CD4-positive, CD25-positive, alpha-beta regulatory T cell (primary cell): Measurements from ENCODE around the gene GLB1L2. TPM values are rescaled to one million over a fixed set of nuclear protein-coding genes. Genes with fewer than 3 reads are reported as not detected.

Source experiments
- ATAC-seq, 2 donors: fragments of 150-1000 bp; cut with Tn5 transposase; one replicate each; pipeline ENCODE4 v1.10.0; 2021; ENCODE audit warnings: low read depth in 2 of 2, moderate number of reproducible peaks in 2 of 2, moderate library complexity in 1 of 2
- DNase-seq, 3 donors: peaks; one replicate each; pipeline versions ENCODE4 v3.0.0 to v3.0.0-alpha.2; 2012 to 2022; ENCODE audit warnings: mixed read lengths in 1 of 3
- H3K27ac ChIP-seq: one replicate; pipeline ENCODE4 v1.7.0; 2013; ENCODE audit warnings: mild to moderate bottlenecking, low read length; ENCODE audit not compliant: insufficient read depth, poor library complexity, severe bottlenecking
- H3K27me3 ChIP-seq: one replicate; pipeline ENCODE4 v1.7.0; 2013; ENCODE audit warnings: low read length; ENCODE audit not compliant: control insufficient read depth, insufficient read depth
- H3K36me3 ChIP-seq: one replicate; pipeline ENCODE4 v1.7.0; 2013; ENCODE audit warnings: mild to moderate bottlenecking, low read length, moderate library complexity; ENCODE audit not compliant: control insufficient read depth, insufficient read depth
- H3K4me1 ChIP-seq: 2 replicates; pipeline ENCODE4 v1.7.0; 2013; ENCODE audit warnings: mild to moderate bottlenecking, low read length; ENCODE audit not compliant: insufficient read depth, control insufficient read depth, poor library complexity, severe bottlenecking
- H3K4me3 ChIP-seq: one replicate; pipeline ENCODE4 v1.7.0; 2013; ENCODE audit warnings: low read depth, mild to moderate bottlenecking, low read length, moderate library complexity
- H3K9me3 ChIP-seq, 2 experiments: 1 replicate in 1 of 2; 2 replicates in 1 of 2; pipeline ENCODE4 v1.7.0; 2013; ENCODE audit warnings: low read length in 2 of 2, mild to moderate bottlenecking in 1 of 2, moderate library complexity in 1 of 2; ENCODE audit not compliant: control insufficient read depth in 2 of 2
- H3K27ac Mint-ChIP-seq, 3 donors: one replicate each; pipeline ENCODE4 v1.8.0; 2020 to 2022; ENCODE audit warnings: mild to moderate bottlenecking in 3 of 3, mixed read lengths in 3 of 3, moderate library complexity in 2 of 3
- H3K27me3 Mint-ChIP-seq: one replicate; pipeline ENCODE4 v1.8.0; 2022; ENCODE audit warnings: mild to moderate bottlenecking, mixed read lengths
- H3K36me3 Mint-ChIP-seq: one replicate; pipeline ENCODE4 v1.8.0; 2020; ENCODE audit warnings: mixed read lengths
- H3K4me1 Mint-ChIP-seq, 4 donors: one replicate each; pipeline ENCODE4 v1.8.0; 2020 to 2022; ENCODE audit warnings: mixed read lengths in 4 of 4, mild to moderate bottlenecking in 1 of 4
- H3K4me3 Mint-ChIP-seq, 4 donors: one replicate each; pipeline ENCODE4 v1.8.0; 2020 to 2022; ENCODE audit warnings: mild to moderate bottlenecking in 4 of 4, mixed read lengths in 4 of 4, moderate library complexity in 3 of 4
- H3K9me3 Mint-ChIP-seq, 7 donors: one replicate each; pipeline ENCODE4 v1.8.0; 2020 to 2022; ENCODE audit warnings: mixed read lengths in 7 of 7, mild to moderate bottlenecking in 3 of 7, moderate library complexity in 2 of 7
- polyA plus RNA-seq, 4 donors: library from polyadenylated mRNA; unstranded; fragments of 300-500 nt; fragmentation: Illumina TruSeq; gene quantifications; one replicate each; pipeline ENCODE4 v1.2.3, GENCODE V29; 2021
- total RNA-seq: library from RNA; stranded (reverse); gene quantifications from one replicate; pipeline ENCODE4 v1.2.3, GENCODE V29; 2022

GLB1L2 gene
- total and polyA plus RNA-seq, 5 donors from 2014 or later, result 0.11 to 0.79 (median 0.54) TPM; not detected in 1

- peaks cover 14% of the 10 kb centered on the region for H3K27me3 ChIP-seq
- H3K27ac ChIP-seq, result no peak overlapping the region
- no peak overlapping the region for H3K4me3 ChIP-seq
- H3K27ac Mint-ChIP-seq, result no peak overlapping the region
- no peaks in the 10 kb centered on the region for H3K36me3 Mint-ChIP-seq
- H3K9me3 Mint-ChIP-seq, result peaks cover 0 to 2% (median 0%) of the 10 kb centered on the region in 7 donors
- no peaks in the 10 kb centered on the region for H3K36me3 ChIP-seq
- H3K4me3 Mint-ChIP-seq, result peak overlapping the region; percentile 80 to 95 (median 84)
- DNase-seq (peak in 1 of 3 donors; percentile 18), ATAC-seq (peak in 1 of 2 donors; percentile 15)
- H3K9me3 ChIP-seq, result no peaks in the 10 kb centered on the region
- peaks cover 0 to 14% (median 5%) of the 10 kb centered on the region in 4 donors for H3K4me1 Mint-ChIP-seq
- H3K4me1 ChIP-seq, result peaks cover 17% of the 10 kb centered on the region
- H3K27me3 Mint-ChIP-seq, result peaks cover 34% of the 10 kb centered on the region
Measured at GRCh38 chr11:134332189-134332631, 422 bp downstream of the GLB1L2 start.

DNA sequence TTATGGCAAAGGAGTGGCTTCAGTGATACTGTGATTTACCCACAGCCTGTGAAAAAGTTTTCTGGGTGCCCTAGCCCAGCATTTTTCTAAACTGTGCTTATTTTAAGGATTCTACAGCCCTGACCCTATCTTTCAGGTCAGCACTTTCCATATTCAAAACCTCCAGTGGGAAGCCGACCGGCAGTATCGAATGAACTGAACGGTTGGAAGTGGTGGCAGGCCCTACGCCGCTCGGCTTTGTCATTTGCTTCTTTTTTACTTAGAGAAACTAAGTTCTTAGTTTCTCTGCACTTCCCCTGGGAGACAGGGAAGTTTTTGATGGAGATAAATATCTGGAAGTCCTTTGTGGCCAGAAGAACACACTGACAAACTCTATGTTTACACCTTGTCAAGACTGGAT lies 994 bp downstream of the GLB1L2 start:
- H3K27ac ChIP-seq, result no peak overlapping the region
- peaks cover 17% of the 10 kb centered on the region for H3K4me1 ChIP-seq
- no peaks in the 10 kb centered on the region for H3K36me3 ChIP-seq
- Mint-ChIP-seq H3K27ac (peak overlapping the region in 2 of 3 donors; percentile 53 to 83), H3K9me3 (no peaks in the 10 kb centered on the region), H3K4me1 (peaks cover 0 to 14% (median 5%) of the 10 kb centered on the region in 4 donors), H3K4me3 (peak overlapping the region; percentile 80 to 95 (median 84)), H3K36me3 (no peaks in the 10 kb centered on the region), H3K27me3 (peaks cover 34% of the 10 kb centered on the region)
- no peaks in the 10 kb centered on the region for H3K9me3 ChIP-seq
- DNase-seq (no peak), ATAC-seq (no peak)
- H3K27me3 ChIP-seq, result peaks cover 14% of the 10 kb centered on the region
- H3K4me3 ChIP-seq, result no peak overlapping the region

DNA sequence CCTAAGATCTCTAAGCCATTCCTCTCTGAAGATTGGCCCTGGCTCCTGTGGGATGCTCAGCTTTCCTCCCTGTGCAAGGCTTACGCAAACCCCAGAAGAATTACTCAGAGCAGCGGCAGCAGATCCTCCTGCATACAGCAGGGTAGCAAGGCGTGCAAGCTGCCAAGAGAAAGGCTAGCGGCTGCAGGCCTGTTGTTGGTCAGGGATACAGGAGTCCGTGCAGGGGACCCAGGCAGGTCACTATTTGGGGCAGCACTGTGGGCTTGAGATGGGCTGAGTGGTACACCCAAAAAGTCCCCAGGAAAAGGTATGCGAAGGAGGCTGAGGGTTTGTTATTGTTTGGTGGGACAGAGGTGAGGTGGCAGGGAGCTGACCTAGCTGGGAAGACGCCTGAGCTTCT lies 1.5 kb downstream of the GLB1L2 start:
- Histone ChIP-seq H3K27ac (no peak overlapping the region), H3K36me3 (no peaks in the 10 kb centered on the region), H3K4me3 (no peak overlapping the region), H3K4me1 (peaks cover 17% of the 10 kb centered on the region), H3K9me3 (no peaks in the 10 kb centered on the region), H3K27me3 (peaks cover 14% of the 10 kb centered on the region)
- no peaks in the 10 kb centered on the region for H3K9me3 Mint-ChIP-seq
- H3K36me3 Mint-ChIP-seq, result no peaks in the 10 kb centered on the region
- peaks cover 0 to 14% (median 5%) of the 10 kb centered on the region in 4 donors for H3K4me1 Mint-ChIP-seq
- no peak for ATAC-seq
- DNase-seq, result no peak
- peak overlapping the region in 1 of 3 donors; percentile 83 for H3K27ac Mint-ChIP-seq
- H3K4me3 Mint-ChIP-seq, result peak overlapping the region; percentile 80 to 95 (median 84)
- H3K27me3 Mint-ChIP-seq, result peaks cover 34% of the 10 kb centered on the region

GRCh38 chr11:134333946-134334345 lies 2.2 kb downstream of the GLB1L2 start:
- Mint-ChIP-seq H3K27me3 (peaks cover 34% of the 10 kb centered on the region), H3K9me3 (no peaks in the 10 kb centered on the region), H3K4me3 (peak overlapping the region in 2 of 4 donors; percentile 21 to 59), H3K4me1 (peaks cover 0 to 14% (median 5%) of the 10 kb centered on the region in 4 donors), H3K36me3 (no peaks in the 10 kb centered on the region), H3K27ac (no peak overlapping the region)
- no peak overlapping the region for H3K27ac ChIP-seq
- no peaks in the 10 kb centered on the region for H3K36me3 ChIP-seq
- peaks cover 14% of the 10 kb centered on the region for H3K27me3 ChIP-seq
- DNase-seq (no peak), ATAC-seq (no peak)
- H3K9me3 ChIP-seq, result no peaks in the 10 kb centered on the region
- H3K4me3 ChIP-seq, result no peak overlapping the region
- H3K4me1 ChIP-seq, result peaks cover 17% of the 10 kb centered on the region

GRCh38 chr11:134334796-134335571 lies 3.2 kb downstream of the GLB1L2 start:
- H3K4me1 Mint-ChIP-seq, result peaks cover 0 to 14% (median 5%) of the 10 kb centered on the region in 4 donors
- ATAC-seq (no peak), DNase-seq (no peak)
- H3K9me3 Mint-ChIP-seq, result no peaks in the 10 kb centered on the region
- no peak overlapping the region for H3K27ac Mint-ChIP-seq
- peaks cover 17% of the 10 kb centered on the region for H3K4me1 ChIP-seq
- H3K36me3 ChIP-seq, result no peaks in the 10 kb centered on the region
- H3K4me3 ChIP-seq, result no peak overlapping the region
- peaks cover 14% of the 10 kb centered on the region for H3K27me3 ChIP-seq
- H3K4me3 Mint-ChIP-seq, result peak overlapping the region in 1 of 4 donors; percentile 71
- peaks cover 27% of the 10 kb centered on the region for H3K27me3 Mint-ChIP-seq
- no peaks in the 10 kb centered on the region for H3K36me3 Mint-ChIP-seq
- H3K27ac ChIP-seq, result no peak overlapping the region
- no peaks in the 10 kb centered on the region for H3K9me3 ChIP-seq

GRCh38 chr11:134337051-134337450 lies 5.3 kb downstream of the GLB1L2 start:
- Histone ChIP-seq H3K27me3 (peaks cover 11% of the 10 kb centered on the region), H3K4me3 (no peak overlapping the region), H3K36me3 (no peaks in the 10 kb centered on the region), H3K4me1 (peaks cover 7% of the 10 kb centered on the region), H3K27ac (no peak overlapping the region), H3K9me3 (no peaks in the 10 kb centered on the region)
- ATAC-seq (no peak), DNase-seq (no peak)
- Mint-ChIP-seq H3K36me3 (no peaks in the 10 kb centered on the region), H3K4me1 (peaks cover 0 to 8% (median 4%) of the 10 kb centered on the region in 4 donors), H3K4me3 (no peak overlapping the region), H3K27ac (no peak overlapping the region), H3K9me3 (no peaks in the 10 kb centered on the region), H3K27me3 (peaks cover 23% of the 10 kb centered on the region)

DNA sequence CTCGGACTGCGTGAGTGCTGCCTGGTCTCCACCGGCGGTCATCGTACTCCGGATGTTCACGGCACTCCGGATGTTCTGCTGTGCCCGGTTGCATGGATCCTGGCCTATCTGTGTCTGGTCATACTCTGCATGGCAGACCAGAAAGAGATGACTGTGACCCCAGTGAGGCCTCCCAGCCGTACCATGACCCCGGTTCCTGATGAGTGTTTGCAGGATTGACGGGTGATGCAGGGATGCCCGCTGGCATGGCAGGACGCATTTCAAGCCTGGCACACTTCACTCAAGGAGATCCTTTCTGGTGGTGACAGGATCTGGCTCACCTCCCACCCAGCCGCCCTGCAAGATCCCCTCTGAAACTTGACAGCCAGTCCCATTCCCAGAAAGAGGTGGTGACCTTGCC lies 6.3 kb downstream of the GLB1L2 start:
- H3K9me3 Mint-ChIP-seq, result no peaks in the 10 kb centered on the region
- Histone ChIP-seq H3K4me3 (no peak overlapping the region), H3K36me3 (no peaks in the 10 kb centered on the region), H3K27me3 (peaks cover 9% of the 10 kb centered on the region), H3K9me3 (no peaks in the 10 kb centered on the region), H3K27ac (no peak overlapping the region), H3K4me1 (no peaks in the 10 kb centered on the region)
- no peak for ATAC-seq
- H3K27me3 Mint-ChIP-seq, result peaks cover 18% of the 10 kb centered on the region
- H3K36me3 Mint-ChIP-seq, result no peaks in the 10 kb centered on the region
- no peak overlapping the region for H3K4me3 Mint-ChIP-seq
- DNase-seq, result no peak
- H3K27ac Mint-ChIP-seq, result no peak overlapping the region
- H3K4me1 Mint-ChIP-seq, result peaks cover 0 to 1% (median 0%) of the 10 kb centered on the region in 4 donors

GRCh38 chr11:134338654-134339053 lies 6.9 kb downstream of the GLB1L2 start:
- peaks cover 6% of the 10 kb centered on the region for H3K27me3 ChIP-seq
- Mint-ChIP-seq H3K9me3 (no peaks in the 10 kb centered on the region), H3K36me3 (no peaks in the 10 kb centered on the region), H3K27me3 (peaks cover 12% of the 10 kb centered on the region), H3K4me1 (no peaks in the 10 kb centered on the region), H3K4me3 (no peak overlapping the region), H3K27ac (no peak overlapping the region)
- no peak overlapping the region for H3K4me3 ChIP-seq
- H3K4me1 ChIP-seq, result no peaks in the 10 kb centered on the region
- ATAC-seq, result no peak
- H3K36me3 ChIP-seq, result no peaks in the 10 kb centered on the region
- no peaks in the 10 kb centered on the region for H3K9me3 ChIP-seq
- DNase-seq, result no peak
- H3K27ac ChIP-seq, result no peak overlapping the region
